Fibroblast of peridontal ligament (primary cell): ENCODE data around the gene KCNMA1.

Experiments
- DNase-seq: peaks from one replicate; pipeline ENCODE4 v3.0.0-alpha.2; 2010; ENCODE audit errors: extremely low read depth

KCNMA1 gene

DNA sequence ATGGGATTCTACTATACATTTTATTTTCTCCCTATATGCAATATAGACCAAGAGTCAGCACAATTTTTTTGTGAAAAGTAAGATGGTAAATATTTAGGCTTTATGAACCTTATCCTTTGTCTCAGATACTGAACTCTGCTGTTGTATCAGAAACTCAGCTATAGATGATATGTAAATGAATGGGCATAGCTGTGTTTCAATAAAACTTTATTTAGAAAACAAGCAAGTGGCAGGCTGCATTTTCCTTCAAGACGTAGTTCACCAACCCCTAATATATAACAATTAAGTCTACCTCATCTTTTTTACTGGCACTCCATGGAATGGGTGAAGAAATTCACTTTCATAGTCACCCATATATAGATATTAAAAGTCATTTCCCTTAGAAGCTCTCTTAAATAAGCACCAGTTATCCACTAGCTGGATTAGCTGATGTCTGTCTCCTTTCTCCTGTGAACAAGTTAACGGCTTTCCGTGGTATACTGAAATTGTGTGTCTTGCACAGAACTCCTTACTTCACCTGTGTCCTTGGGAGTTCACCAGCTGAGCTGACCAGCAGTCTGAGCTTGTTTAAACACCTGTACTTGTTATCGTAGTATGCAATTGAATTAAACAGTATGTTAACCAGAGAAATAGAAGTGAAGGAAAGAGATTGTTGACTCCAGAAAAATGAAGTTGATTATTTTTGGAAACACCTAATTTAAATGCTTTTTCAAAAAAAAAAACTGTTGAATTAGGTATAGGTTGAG, 770.6 kb downstream of the KCNMA1 start:
- no peak for DNase-seq

DNA sequence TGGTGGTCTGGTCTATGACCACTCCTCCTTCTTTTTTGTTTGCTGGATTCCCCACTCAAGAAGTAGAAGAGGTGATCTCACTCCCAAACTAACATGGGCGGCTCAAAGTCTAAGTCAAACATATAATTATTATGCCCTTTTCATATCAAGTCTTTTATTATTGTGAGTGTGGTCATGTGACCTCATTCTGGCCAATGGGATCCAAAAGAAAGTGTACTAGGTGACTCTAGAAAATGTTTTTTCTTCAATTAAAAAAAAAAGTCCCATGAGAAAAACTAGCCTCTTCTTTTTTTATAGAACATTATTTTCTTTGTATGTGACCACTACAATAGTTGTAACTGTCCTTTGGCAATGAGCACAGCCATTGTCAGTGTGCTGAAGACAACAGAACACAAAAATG, 772.7 kb downstream of the KCNMA1 start:
- no peak for DNase-seq

DNA sequence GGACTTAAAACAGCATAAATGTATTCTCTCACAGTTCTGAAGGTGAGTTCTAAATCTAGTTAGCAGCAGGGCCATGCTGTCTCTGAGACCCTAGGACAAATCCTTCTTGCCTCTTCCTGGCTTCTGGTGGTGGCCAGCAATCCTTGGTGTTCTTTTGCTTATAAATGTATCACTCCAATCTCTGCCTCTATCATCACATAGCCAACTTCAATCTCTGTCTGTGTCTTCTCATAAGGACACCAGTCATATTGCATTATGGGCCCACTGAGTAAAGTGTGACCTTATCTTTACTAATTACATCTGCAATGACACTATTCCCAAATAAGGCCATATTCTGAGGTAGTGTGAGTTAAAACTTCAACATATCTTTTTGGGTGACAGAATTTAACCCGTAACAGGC, 778.9 kb downstream of the KCNMA1 start:
- DNase-seq = no peak

DNA sequence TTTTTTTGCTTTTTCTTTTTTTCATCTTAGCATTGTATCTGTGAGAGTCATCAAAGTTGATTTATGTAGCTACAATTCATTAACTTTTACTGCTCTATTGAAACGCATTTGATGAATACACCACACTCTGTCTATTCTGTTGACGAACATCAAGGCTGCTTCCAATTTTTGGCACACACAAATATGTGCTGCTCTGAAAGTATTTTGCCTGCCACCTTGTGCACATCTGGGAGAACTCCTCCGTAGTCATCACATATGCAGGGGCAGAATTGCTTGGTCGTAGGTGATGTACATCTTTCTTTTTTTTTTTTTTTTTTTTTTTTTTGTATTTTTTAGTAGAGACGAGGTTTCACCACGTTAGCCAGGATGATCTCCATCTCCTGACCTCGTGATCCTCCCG, 796.8 kb downstream of the KCNMA1 start:
- DNase-seq = no peak

DNA sequence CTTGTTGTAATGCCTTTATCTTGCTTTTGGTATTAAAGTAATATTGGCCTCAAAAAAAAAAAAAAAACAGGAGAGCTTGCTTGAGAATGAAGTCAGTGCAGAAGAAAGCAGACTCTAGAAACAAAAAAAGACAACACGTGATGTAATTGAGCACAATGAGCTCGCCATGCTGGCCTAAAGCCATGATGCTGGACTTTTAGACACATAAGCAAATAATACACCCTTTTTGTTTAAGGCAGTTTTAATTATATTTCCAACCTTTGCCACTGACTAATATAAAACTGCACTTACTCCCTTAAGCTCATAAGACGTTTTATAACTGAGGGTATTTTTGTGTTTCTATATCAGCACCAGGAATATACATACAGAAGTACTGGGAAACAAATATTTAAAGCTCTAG, 798.3 kb downstream of the KCNMA1 start:
- peak; percentile 22 for DNase-seq

DNA sequence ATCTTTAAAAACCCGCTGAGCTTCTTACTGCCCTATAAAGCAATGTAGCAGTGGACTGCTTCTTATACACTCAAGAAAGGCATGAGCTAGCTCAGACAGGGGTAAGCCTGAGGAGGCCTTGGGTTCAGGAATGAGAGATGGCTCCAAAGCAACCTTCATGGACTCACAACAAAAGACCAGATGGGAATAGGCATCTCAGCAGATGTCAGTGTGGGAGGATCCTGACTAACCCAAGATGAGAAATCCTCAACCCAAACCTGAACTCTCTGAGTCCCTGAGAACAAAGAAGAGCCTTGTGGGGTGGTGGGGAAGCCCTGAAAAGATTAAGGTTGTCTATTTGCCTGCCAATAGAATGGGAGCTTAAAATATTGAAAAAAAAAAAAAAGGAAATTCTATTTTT, 807.4 kb downstream of the KCNMA1 start:
- no peak for DNase-seq

DNA sequence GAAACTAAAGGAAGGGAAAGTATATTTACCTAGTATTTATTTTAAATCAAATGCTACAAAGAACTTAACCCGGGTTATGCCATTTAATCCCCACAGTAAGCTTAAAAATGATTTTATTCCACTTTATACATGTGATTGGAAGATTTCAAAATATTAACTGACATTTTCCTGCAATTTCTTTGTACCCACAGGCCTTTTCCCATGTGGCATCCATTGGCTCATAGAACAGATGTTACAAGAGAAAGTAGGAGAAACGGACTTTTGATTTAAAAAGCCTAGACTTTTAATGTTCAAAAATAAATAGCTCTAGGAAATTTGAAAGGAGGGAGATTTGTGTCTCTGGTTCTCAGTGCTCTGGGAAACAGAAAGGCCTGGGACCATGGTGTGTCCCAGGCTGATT, 807.9 kb downstream of the KCNMA1 start:
- DNase-seq = no peak
